Transverse colon (tissue), 4 donors: Measurements from ENCODE around the gene C10orf71.

Source experiments
- CTCF ChIP-seq, 5 experiments: fragments of 200-600 bp in 3 of 5; fragments of 450-650 bp in 2 of 5; sonication (generic) in 3 of 5; IDR thresholded peaks; 1 replicate in 2 of 5; 2 replicates in 3 of 5; pipeline ENCODE4 v1.5.1; 2016 to 2017; ENCODE audit warnings: antibody characterized with exemption in 5 of 5, inconsistent platforms in 3 of 5, mild to moderate bottlenecking in 2 of 5, moderate library complexity in 1 of 5
- EP300 ChIP-seq: sonication (generic); formaldehyde crosslinking; IDR thresholded peaks from one replicate; pipeline ENCODE4 v1.6.1; 2017; ENCODE audit warnings: antibody characterized with exemption, low read depth
- POLR2A ChIP-seq: fragments of 450-650 bp; IDR thresholded peaks from one replicate; pipeline ENCODE4 v1.6.1; 2016; ENCODE audit warnings: antibody characterized with exemption, mild to moderate bottlenecking, moderate library complexity
- POLR2AphosphoS5 ChIP-seq, 3 donors: sonication (generic); formaldehyde crosslinking; IDR thresholded peaks; one replicate each; pipeline ENCODE4 v1.6.1; 2016; ENCODE audit warnings: antibody characterized with exemption in 3 of 3

- TF ChIP-seq POLR2A, result no peak
- TF ChIP-seq EP300, result no peak
- TF ChIP-seq CTCF (IDR thresholded peaks at IDR 0.05), result no peak
- no peak for TF ChIP-seq POLR2AphosphoS5 (IDR thresholded peaks at IDR 0.05)
Observed at GRCh38 chr10:49327036-49327813, 28.3 kb downstream of the C10orf71 start.
